ENCODE data around the gene ATP13A2. TPM values are rescaled to one million over a fixed set of nuclear protein-coding genes. Genes with fewer than 3 reads are reported as not detected.

Gene ATP13A2
- total RNA-seq, 1 donor from 2014 or later: 50.2 TPM

DNA sequence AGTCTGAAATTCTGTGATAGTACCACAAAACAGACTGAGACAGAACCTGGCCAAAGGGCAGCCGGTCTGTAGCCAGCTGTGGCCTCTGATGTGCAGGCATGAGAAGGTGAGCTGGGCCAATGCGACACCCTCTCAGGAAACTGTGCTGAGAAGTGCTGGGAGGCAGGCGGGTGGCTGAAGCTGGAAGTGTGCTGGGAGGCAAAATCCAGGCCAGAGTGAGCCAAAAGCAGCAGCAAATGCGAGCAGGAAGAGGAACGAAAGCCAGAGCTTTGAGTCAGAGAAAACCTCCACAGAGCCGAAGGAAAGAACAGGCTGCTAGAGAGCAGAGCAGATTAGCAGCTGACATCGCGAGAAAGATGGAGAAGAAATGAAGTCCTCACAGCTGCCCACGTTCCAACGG is 10.2 kb upstream of the ATP13A2 start:
- Mint-ChIP-seq H3K4me1 (peaks cover 8% of the 10 kb centered on the region), H3K9me3 (no peaks in the 10 kb centered on the region)

DNA sequence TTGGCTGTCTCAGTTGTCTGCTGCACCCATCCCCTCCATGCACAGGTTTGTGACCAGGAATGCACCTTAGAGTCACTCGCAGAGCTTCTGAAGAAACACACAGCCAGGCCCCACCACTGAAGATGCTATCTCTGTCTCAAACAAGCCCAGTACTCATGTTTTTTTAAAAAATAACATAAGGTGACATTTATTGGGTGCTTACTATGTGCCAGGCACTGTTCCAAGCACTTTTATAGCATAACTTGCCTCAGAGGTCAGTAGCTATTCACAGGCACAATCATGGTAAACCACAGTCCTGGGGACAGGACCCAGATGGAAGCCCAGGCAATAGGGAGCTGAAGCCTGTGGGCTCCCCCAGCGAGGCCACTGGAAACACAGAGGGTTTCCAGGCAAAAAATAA is 8.8 kb upstream of the ATP13A2 start:
- Mint-ChIP-seq H3K27me3 (no peaks in the 10 kb centered on the region), H3K9me3 (no peaks in the 10 kb centered on the region), H3K27ac (no peak overlapping the region), H3K4me3 (no peak overlapping the region), H3K36me3 (ENCODE audit: low read depth) (peaks cover 53% of the 10 kb centered on the region), H3K4me1 (peaks cover 8% of the 10 kb centered on the region)
- DNase-seq: no peak
- intact Hi-C loops (cut with micrococcal nuclease): no loop called here

More for the DNA sequence above, 10.2 kb upstream of the ATP13A2 start:
- intact Hi-C loops (cut with micrococcal nuclease): no loop called here
- no peak overlapping the region for H3K27ac Mint-ChIP-seq
- DNase-seq: no peak
- no peak overlapping the region for H3K4me3 Mint-ChIP-seq
- no peaks in the 10 kb centered on the region for H3K27me3 Mint-ChIP-seq
- H3K36me3 Mint-ChIP-seq (ENCODE audit: low read depth): peaks cover 57% of the 10 kb centered on the region

DNA sequence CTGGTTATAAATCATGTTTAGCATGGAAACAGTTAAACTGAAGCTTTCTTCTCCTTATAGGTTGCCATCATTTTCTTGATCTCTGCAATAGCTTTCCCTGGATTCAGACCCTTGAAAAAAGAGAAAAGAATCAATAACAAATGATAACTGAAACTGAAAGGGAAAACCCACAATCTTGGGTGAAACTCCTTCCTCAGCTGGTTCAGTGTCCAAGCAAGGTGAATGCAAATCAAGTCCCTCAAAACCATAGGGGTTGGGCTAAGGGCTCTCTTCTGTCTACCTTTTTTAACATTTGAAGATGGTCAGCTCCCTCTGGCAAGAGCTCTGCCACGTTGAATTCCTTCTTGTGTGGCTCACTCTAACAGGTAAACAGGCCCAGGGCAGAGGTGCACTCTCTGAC is 7.1 kb upstream of the ATP13A2 start:
- no peaks in the 10 kb centered on the region for H3K27me3 Mint-ChIP-seq
- no peaks in the 10 kb centered on the region for H3K9me3 Mint-ChIP-seq
- H3K27ac Mint-ChIP-seq: peak overlapping the region; percentile 58
- DNase-seq: no peak
- intact Hi-C loops (cut with micrococcal nuclease): no loop called here
- no peak overlapping the region for H3K4me3 Mint-ChIP-seq
- peaks cover 10% of the 10 kb centered on the region for H3K4me1 Mint-ChIP-seq
- peaks cover 44% of the 10 kb centered on the region for H3K36me3 Mint-ChIP-seq (ENCODE audit: low read depth)

DNA sequence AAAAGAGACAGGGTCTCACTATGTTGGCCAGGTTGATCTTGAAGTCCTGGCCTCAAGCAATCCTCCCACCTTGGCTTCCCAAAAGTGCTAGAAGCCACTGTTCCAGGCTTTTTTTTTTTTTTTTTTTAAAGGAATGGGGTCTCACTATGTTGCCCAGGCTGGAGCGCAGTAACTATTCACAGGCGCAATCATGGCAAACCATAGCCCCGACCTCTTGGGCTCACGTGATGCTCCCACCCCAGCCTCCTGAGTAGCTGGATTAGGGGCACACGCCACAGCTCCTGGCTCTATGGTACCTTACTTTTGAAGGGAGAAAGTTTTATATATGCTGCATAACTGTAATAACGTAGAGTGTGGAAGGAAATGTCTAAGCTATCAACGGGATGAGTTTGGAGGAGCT is 5.7 kb upstream of the ATP13A2 start:
- no peaks in the 10 kb centered on the region for H3K9me3 Mint-ChIP-seq
- H3K27me3 Mint-ChIP-seq: no peaks in the 10 kb centered on the region
- H3K36me3 Mint-ChIP-seq (ENCODE audit: low read depth): peaks cover 35% of the 10 kb centered on the region
- intact Hi-C loops (cut with micrococcal nuclease): no loop called here
- H3K27ac Mint-ChIP-seq: no peak overlapping the region
- H3K4me1 Mint-ChIP-seq: peaks cover 10% of the 10 kb centered on the region
- H3K4me3 Mint-ChIP-seq: no peak overlapping the region
- no peak for DNase-seq

DNA sequence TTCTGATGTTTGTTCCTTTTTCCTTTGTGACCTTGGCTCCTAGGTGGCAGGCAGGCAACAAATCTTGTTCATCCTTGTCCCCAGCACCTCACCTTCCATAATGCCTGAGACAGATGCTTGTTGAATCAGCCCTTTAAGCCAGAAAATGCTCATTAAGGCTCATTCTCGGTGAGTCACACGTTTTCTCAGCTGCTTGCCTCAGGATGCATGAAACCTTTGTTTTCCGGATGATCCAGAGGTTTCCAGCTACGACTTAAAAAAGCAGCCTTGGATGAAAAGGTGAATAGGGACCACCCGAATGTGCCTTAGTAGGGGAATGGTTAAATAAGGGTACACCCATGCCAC is 4.6 kb upstream of the ATP13A2 start:
- Mint-ChIP-seq H3K4me3 (no peak overlapping the region), H3K27ac (no peak overlapping the region), H3K36me3 (ENCODE audit: low read depth) (peaks cover 28% of the 10 kb centered on the region), H3K27me3 (no peaks in the 10 kb centered on the region), H3K9me3 (no peaks in the 10 kb centered on the region), H3K4me1 (peaks cover 15% of the 10 kb centered on the region)
- DNase-seq: no peak
- intact Hi-C loops (cut with micrococcal nuclease): no loop called here

DNA sequence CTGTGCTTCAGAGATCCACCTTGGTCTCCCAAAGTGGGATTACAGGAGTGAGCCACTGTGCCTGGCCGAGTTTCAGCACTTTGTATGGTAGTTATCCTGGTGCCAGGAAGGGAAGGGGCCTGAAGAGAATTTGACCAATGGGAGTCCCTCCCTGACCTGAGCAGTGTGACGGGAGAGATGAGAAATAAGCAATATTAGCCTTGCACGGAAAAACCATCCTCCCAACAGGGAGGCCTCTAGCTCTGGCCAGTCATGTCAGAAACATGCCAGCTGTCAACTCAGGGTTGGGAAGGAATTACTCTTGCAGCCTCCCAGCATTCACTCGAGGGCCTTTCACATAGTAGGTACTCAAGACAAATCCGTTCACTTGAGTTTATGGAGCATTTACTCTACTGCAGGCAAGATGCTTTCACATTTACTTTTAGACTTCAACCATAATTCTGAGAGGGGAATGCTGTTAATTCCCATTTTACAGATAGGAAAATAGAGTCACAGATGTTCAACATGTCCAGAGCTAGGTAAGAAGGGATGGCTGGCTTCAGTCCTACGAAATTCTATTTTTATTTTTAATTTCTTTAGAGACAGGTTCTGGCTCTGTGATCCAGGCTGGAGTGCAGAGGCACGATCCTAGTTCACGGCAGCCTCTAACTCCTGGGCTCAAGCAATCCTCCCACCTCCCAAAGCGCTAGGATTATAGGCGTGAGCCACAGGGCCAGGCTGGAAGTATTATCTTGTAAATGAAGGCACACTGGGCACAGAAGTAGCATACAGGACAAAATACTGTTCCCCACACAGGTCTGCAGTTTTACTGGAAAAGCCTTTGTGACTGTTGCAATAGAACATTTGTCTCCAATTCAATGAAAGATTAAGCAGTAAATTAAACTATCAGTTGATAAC is 3.2 kb upstream of the ATP13A2 start:
- intact Hi-C loops (cut with micrococcal nuclease): loop anchor here (5.0 kb wide), 1 partner anchor 103 kb away; no protein-coding TSS in a partner anchor
- H3K4me3 Mint-ChIP-seq: no peak overlapping the region
- no peaks in the 10 kb centered on the region for H3K9me3 Mint-ChIP-seq
- H3K4me1 Mint-ChIP-seq: peaks cover 27% of the 10 kb centered on the region
- peaks cover 18% of the 10 kb centered on the region for H3K36me3 Mint-ChIP-seq (ENCODE audit: low read depth)
- DNase-seq: no peak
- H3K27ac Mint-ChIP-seq: no peak overlapping the region
- H3K27me3 Mint-ChIP-seq: no peaks in the 10 kb centered on the region

DNA sequence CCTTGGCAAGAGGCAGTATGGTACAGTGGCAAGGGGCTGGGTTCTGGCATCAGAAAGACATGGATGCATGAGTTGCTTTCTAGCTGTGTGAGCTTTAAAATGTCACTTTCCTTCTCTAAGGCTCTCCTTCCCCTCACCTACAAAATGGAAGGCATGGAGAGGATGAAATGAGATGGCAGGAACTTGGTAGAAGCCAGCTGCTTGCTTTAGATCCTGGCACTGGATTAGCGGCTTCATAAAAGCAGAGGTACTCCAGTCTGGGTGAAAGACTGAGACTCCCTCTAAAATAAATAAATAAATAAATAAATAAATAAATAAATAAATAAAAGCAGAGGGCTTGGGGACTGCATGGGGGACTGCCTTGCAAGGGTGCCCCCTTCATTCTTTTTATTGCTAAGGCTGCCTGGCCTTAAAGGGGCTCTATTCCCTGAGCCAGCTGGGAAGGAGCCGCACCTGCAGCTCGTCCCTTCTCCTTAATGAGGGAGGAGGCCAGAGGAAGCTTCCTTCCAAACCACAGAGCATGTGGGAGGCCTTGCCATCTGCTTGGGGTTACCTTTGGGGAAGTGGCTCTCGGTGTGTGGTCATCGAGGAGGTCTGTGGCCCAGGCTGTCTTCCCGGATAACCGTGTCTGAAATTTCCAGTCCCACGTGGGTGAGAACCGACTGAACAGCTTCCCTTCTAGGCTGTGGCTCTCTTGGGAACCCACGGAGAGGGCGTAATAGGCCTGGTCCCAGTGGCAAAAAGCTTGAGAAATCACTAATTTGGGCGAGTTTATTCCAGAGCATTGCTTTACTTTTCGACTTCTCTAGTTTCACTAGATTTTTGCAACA is 2.0 kb upstream of the ATP13A2 start:
- intact Hi-C loops (cut with micrococcal nuclease): loop anchor here (5.0 kb wide), 1 partner anchor 101 kb away; no protein-coding TSS in a partner anchor
- H3K27me3 Mint-ChIP-seq: no peaks in the 10 kb centered on the region
- DNase-seq: no peak
- H3K27ac Mint-ChIP-seq: peak overlapping the region; percentile 20
- H3K36me3 Mint-ChIP-seq (ENCODE audit: low read depth): peaks cover 6% of the 10 kb centered on the region
- H3K4me1 Mint-ChIP-seq: peaks cover 18% of the 10 kb centered on the region
- no peaks in the 10 kb centered on the region for H3K9me3 Mint-ChIP-seq
- no peak overlapping the region for H3K4me3 Mint-ChIP-seq

DNA sequence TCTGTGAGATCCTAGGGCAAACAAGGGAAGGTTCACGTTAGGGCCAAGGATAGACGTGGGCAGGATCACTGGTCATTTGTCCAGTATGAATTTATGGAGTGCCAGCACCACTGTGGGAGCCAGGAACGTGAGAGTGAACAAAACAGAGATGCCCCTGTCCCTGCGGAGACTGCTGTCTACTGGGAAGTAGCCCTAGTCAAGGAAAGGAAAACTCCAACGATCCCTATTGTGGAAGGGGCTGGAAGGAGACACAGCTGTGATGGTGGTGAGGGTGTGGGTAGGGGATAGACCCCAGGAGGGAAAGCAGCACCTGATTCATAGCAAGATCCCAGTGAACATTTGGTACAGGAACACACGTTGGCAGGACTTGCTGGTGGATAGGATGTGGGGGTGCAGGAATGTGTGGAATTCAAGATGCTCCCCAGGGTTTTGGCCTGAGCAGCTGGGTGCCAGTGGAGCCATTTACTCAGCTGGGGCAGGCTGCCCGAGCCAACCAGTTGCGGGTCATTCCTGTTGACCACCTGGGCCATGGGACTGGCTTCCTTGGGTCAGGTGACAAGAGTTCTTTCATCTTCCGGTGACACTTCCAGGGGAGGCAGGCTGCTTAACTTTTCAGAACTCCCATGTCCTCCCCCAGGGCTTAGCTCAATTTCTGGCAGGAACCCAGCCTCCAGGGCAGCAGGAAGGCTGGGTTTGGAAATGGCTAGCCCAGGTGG is 1.2 kb upstream of the ATP13A2 start:
- H3K9me3 Mint-ChIP-seq: no peaks in the 10 kb centered on the region
- peaks cover 18% of the 10 kb centered on the region for H3K4me1 Mint-ChIP-seq
- H3K27ac Mint-ChIP-seq: no peak overlapping the region
- no peak for DNase-seq
- no peak overlapping the region for H3K4me3 Mint-ChIP-seq
- H3K27me3 Mint-ChIP-seq: no peaks in the 10 kb centered on the region
- H3K36me3 Mint-ChIP-seq (ENCODE audit: low read depth): peaks cover 1% of the 10 kb centered on the region
- intact Hi-C loops (cut with micrococcal nuclease): loop anchor here (1.0 to 5.0 kb wide), 2 partner anchors 41 to 101 kb away; partner anchors contain the start of gene SDHB

DNA sequence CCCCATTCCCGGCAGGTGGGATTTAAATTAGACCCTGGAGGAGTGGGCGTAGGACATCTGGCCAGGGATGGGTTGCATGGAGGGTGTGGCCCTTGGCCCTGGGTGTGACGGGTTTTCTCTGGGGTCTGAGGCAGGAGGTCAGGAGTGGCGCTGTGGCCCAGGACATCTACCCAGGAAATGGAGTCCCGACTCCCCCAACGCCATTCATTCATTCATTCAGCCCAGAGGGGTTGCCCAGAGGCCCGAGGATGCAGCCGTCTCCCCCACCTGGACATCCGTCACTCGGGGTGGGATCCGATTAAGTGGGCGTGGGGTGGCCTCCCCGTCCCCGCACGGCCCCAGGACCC is 663 bp downstream of the ATP13A2 start:
- peak; percentile 60 for DNase-seq
- H3K36me3 Mint-ChIP-seq (ENCODE audit: low read depth): no peaks in the 10 kb centered on the region
- no peaks in the 10 kb centered on the region for H3K27me3 Mint-ChIP-seq
- no peaks in the 10 kb centered on the region for H3K9me3 Mint-ChIP-seq
- peak overlapping the region; percentile 68 for H3K27ac Mint-ChIP-seq
- intact Hi-C loops (cut with micrococcal nuclease): loop anchor here (5.0 kb wide), 1 partner anchor 99 kb away; no protein-coding TSS in a partner anchor
- peaks cover 18% of the 10 kb centered on the region for H3K4me1 Mint-ChIP-seq
- peak overlapping the region; percentile 86 for H3K4me3 Mint-ChIP-seq

DNA sequence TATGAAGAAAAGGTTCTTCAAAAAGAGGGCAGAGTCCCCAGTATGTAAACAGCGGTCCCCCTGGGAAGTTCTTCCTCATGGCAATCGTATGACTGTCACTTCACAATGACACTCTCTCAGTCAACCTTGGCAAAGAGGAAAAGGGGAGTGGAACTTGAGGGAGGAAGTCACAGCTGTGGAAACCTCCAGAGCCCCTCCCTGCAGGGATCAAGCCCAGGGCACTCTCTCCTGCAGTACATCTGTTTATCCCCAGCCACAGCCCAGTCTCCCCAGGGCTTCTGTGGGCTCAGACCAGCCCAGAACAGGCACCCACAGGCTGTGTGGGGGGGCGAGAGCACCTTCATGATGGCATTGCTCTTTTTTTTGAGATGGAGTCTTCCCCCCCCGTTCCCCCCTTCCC is 2.0 kb downstream of the ATP13A2 start:
- Mint-ChIP-seq H3K4me1 (peaks cover 18% of the 10 kb centered on the region), H3K27ac (no peak overlapping the region), H3K27me3 (no peaks in the 10 kb centered on the region), H3K4me3 (peak overlapping the region; percentile 86), H3K36me3 (ENCODE audit: low read depth) (no peaks in the 10 kb centered on the region), H3K9me3 (no peaks in the 10 kb centered on the region)
- intact Hi-C loops (cut with micrococcal nuclease): loop anchor here (5.0 kb wide), 1 partner anchor 97 kb away; no protein-coding TSS in a partner anchor
- DNase-seq: no peak

DNA sequence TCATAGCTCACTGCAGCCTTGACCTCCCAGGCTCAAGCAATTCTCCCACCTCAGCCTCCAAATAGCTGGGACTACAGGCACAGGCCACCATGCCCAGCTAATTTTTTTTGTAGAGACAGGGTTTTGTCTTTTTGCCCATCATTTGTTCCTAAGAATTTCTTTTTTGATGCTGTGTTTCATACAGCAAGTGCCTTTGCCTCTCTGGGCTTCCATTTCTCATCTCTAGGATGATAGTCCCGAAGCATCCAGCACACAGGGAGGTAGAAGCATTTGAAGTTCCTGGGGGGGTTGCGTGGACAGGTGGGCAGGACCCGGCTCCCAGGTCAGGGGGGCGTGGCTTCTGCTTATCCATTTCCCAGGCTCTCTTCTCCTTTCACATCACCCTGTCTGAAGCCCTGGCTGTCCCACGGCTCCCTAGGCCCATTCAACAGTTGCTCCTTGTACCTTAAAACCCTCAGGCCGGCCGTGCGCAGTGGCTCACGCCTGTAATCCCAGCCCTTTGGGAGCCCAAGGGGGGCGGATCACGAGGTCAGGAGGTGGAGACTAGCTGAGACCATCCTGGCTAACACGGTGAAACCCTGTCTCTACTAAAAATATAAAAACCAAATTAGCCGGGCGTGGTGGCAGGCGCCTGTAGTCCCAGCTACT is 3.4 kb downstream of the ATP13A2 start:
- H3K9me3 Mint-ChIP-seq: no peaks in the 10 kb centered on the region

DNA sequence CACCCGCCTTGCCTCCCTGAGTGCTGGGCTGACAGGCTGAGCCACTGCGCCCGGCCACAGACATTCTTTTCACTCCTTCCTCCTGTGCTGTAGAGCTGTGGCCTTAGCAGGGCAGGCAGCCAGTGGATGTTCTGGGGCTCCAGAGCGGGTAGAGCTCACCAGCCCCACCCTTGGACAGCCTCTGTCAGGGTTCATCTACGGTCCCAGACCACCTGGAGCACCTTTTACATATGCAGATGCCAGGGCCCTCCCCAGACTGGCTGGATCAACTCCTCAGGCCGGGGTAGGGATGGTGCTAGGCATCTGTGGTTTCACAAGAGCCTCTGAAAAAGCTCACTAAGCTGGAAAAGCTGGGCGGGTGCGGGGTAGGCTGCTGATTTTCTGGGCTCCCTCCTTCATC is 4.6 kb downstream of the ATP13A2 start:
- no peak overlapping the region for H3K4me3 Mint-ChIP-seq
- intact Hi-C loops (cut with micrococcal nuclease): no loop called here

More for the DNA sequence above, 3.4 kb downstream of the ATP13A2 start:
- no peak overlapping the region for H3K27ac Mint-ChIP-seq
- intact Hi-C loops (cut with micrococcal nuclease): no loop called here
- peaks cover 16% of the 10 kb centered on the region for H3K4me1 Mint-ChIP-seq
- H3K36me3 Mint-ChIP-seq (ENCODE audit: low read depth): peaks cover 9% of the 10 kb centered on the region
- DNase-seq: no peak
- no peak overlapping the region for H3K4me3 Mint-ChIP-seq
- H3K27me3 Mint-ChIP-seq: no peaks in the 10 kb centered on the region

DNA sequence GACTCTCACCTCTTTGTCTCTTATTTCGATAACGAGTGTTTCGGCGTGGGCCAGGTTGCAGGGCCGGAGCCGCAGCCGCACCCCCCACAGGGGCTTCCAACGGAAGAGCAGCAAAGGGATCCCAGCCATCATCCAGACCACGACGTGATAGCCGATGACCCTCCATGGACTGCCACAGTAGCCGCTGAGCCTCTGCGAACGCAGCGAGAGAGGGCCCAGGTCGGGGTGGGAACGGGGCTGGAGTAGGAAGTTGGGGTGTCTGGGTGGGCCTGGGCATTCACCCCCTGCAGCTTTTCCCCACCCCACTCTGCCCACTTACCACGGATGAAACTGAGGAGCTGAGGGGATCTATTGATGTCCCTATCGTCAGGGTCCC is 6.4 kb downstream of the ATP13A2 start:
- H3K4me3 Mint-ChIP-seq: no peak overlapping the region
- no peak for DNase-seq
- H3K9me3 Mint-ChIP-seq: no peaks in the 10 kb centered on the region
- no peaks in the 10 kb centered on the region for H3K27me3 Mint-ChIP-seq
- peaks cover 4% of the 10 kb centered on the region for H3K4me1 Mint-ChIP-seq
- no peak overlapping the region for H3K27ac Mint-ChIP-seq
- H3K36me3 Mint-ChIP-seq (ENCODE audit: low read depth): peaks cover 14% of the 10 kb centered on the region
- intact Hi-C loops (cut with micrococcal nuclease): no loop called here

More for the DNA sequence above, 4.6 kb downstream of the ATP13A2 start:
- H3K4me1 Mint-ChIP-seq: peaks cover 15% of the 10 kb centered on the region
- no peak for DNase-seq
- H3K9me3 Mint-ChIP-seq: no peaks in the 10 kb centered on the region
- no peaks in the 10 kb centered on the region for H3K27me3 Mint-ChIP-seq
- H3K36me3 Mint-ChIP-seq (ENCODE audit: low read depth): peaks cover 10% of the 10 kb centered on the region
- H3K27ac Mint-ChIP-seq: no peak overlapping the region

Measured in activated CD4-positive, alpha-beta T cell treated with anti-CD3 and anti-CD28 coated beads, Interleukin-2, amount 10 ng/mL, durations not matched to agents 24 days and 14 days (primary cell).